GM18502 (cell line): ENCODE data around the gene PRR16.

Experiments used
- ATAC-seq: cut with Tn5 transposase; IDR thresholded peaks from one replicate; pipeline ENCODE4 v1.9.1; 2021; ENCODE audit warnings: mild to moderate bottlenecking; ENCODE audit not compliant: unreplicated experiment, poor library complexity

Gene PRR16

GRCh38 chr5:120555345-120555744, 91.2 kb downstream of the PRR16 start:
- ATAC-seq: no peak

GRCh38 chr5:120564013-120564412, 99.9 kb downstream of the PRR16 start:
- ATAC-seq: no peak

GRCh38 chr5:120567066-120567465, 103.0 kb downstream of the PRR16 start:
- ATAC-seq: no peak

GRCh38 chr5:120567921-120568320, 103.8 kb downstream of the PRR16 start:
- ATAC-seq: no peak

- no peak for ATAC-seq
These were observed 104.6 kb downstream of the PRR16 start for GRCh38 chr5:120568711-120569110.

- no peak for ATAC-seq
These were observed 112.5 kb downstream of the PRR16 start for GRCh38 chr5:120576588-120576987.

- ATAC-seq: no peak
These were observed 118.5 kb downstream of the PRR16 start for GRCh38 chr5:120582635-120583034.

- ATAC-seq: no peak
These were observed 122.5 kb downstream of the PRR16 start for GRCh38 chr5:120586646-120587045.

GRCh38 chr5:120591911-120592310, 127.8 kb downstream of the PRR16 start:
- ATAC-seq: no peak

GRCh38 chr5:120599576-120599975, 135.5 kb downstream of the PRR16 start:
- ATAC-seq: no peak

- no peak for ATAC-seq
These were observed 136.5 kb downstream of the PRR16 start for GRCh38 chr5:120600639-120601038.

- ATAC-seq: no peak
These were observed 137.9 kb downstream of the PRR16 start for GRCh38 chr5:120602033-120602432.

GRCh38 chr5:120604884-120605283, 140.8 kb downstream of the PRR16 start:
- ATAC-seq: no peak

- no peak for ATAC-seq
These were observed 141.4 kb downstream of the PRR16 start for GRCh38 chr5:120605325-120606079.

GRCh38 chr5:120609570-120609969, 145.5 kb downstream of the PRR16 start:
- no peak for ATAC-seq

GRCh38 chr5:120610145-120610544, 146.0 kb downstream of the PRR16 start:
- no peak for ATAC-seq

- no peak for ATAC-seq
These were observed 149.6 kb downstream of the PRR16 start for GRCh38 chr5:120613729-120614128.

- no peak for ATAC-seq
These were observed 150.6 kb downstream of the PRR16 start for GRCh38 chr5:120614531-120615180.

GRCh38 chr5:120615967-120616645, 152.0 kb downstream of the PRR16 start:
- ATAC-seq: no peak

- no peak for ATAC-seq
These were observed 157.2 kb downstream of the PRR16 start for GRCh38 chr5:120621339-120621738.

GRCh38 chr5:120624021-120624563, 160.0 kb downstream of the PRR16 start:
- ATAC-seq: no peak
